Heart left ventricle (tissue), 13 donors: ENCODE measurements around the gene H19.

ENCODE experiments used
- POLR2A ChIP-seq, 2 donors: fragments of 450-650 bp; IDR thresholded peaks; one replicate each; pipeline ENCODE4 v1.6.1; 2017; ENCODE audit warnings: antibody characterized with exemption in 2 of 2, mild to moderate bottlenecking in 2 of 2, moderate library complexity in 2 of 2
- TF ChIP-seq, protein P1 (sequence below), 12 donors: fragments of 200-600 bp; sonication (generic) in 4 of 12; IDR thresholded peaks; one replicate each; pipeline versions ENCODE4 v1.5.0 to v1.8.0; 2018 to 2022; ENCODE audit warnings: antibody characterized with exemption in 12 of 12, mild to moderate bottlenecking in 5 of 12
- donor health status: ischemic (EF 13 %, LVEDD 7.1; RV severe dilation, severe dysfunction).
- donor health status: DM: no; HTN: yes; CAD: no.
- donor health status: DM: no; HTN: no; CAD: no.
- donor health status: ischemic (EF 25% LVEDD 6.9; RV normal size, moderate dysfunction).
- donor health status: ischemic (EF 25% LVEDD 5.7; RV mildly dilated, moderate dysfunction).
- donor health status: ischemic (EF 35%, LVEDD 5.7; RV mildly dilated, moderate dysfunction).
- donor health status: nonischemic (EF 11% LVEDD 7.7; RV severe dilation, severe dysfunction).
- donor health status: DM: yes; HTN: yes; CAD: no.
- donor health status: PGD.
- donor health status: ischemic (EF 29% LVEDD 5.4; RV normal size, mild dysfunction).
- donor health status: nonischemic (EF 23%, LVEDD 6.1; RV moderate dilation, normal function).

DNA sequence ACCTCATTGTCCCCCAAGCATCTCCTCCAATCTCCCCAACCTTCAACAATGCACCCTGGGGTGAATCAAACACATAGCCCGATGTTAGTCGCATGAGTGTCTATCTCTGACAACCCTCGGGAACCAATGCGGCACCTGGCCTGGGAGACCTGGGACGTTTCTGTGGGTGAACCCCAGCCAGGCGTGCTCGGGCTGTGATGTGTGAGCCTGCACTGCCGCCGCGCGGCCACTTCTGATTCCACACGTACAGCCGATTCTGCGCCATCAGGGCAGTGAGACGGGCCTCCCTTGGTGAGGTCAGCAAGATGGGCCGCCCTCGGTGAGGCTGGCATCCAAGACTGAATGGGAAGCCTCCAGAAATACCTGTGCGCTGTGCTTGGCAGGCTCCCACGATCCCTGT, 5.2 kb upstream of the H19 start:
- TF ChIP-seq, protein P1, sequence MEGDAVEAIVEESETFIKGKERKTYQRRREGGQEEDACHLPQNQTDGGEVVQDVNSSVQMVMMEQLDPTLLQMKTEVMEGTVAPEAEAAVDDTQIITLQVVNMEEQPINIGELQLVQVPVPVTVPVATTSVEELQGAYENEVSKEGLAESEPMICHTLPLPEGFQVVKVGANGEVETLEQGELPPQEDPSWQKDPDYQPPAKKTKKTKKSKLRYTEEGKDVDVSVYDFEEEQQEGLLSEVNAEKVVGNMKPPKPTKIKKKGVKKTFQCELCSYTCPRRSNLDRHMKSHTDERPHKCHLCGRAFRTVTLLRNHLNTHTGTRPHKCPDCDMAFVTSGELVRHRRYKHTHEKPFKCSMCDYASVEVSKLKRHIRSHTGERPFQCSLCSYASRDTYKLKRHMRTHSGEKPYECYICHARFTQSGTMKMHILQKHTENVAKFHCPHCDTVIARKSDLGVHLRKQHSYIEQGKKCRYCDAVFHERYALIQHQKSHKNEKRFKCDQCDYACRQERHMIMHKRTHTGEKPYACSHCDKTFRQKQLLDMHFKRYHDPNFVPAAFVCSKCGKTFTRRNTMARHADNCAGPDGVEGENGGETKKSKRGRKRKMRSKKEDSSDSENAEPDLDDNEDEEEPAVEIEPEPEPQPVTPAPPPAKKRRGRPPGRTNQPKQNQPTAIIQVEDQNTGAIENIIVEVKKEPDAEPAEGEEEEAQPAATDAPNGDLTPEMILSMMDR (IDR thresholded peaks at IDR 0.05), result no peak
- no peak for TF ChIP-seq POLR2A (IDR thresholded peaks at IDR 0.05)
